Transverse colon (tissue), 4 donors: Measurements from ENCODE around the gene FAM117B.

Experiments
- POLR2A ChIP-seq: fragments of 450-650 bp; IDR thresholded peaks from one replicate; pipeline ENCODE4 v1.6.1; 2016; ENCODE audit warnings: antibody characterized with exemption, mild to moderate bottlenecking, moderate library complexity
- POLR2AphosphoS5 ChIP-seq, 3 donors: sonication (generic); formaldehyde crosslinking; IDR thresholded peaks; one replicate each; pipeline ENCODE4 v1.6.1; 2016; ENCODE audit warnings: antibody characterized with exemption in 3 of 3
- TF ChIP-seq, protein P1 (sequence below), 5 experiments: fragments of 200-600 bp in 3 of 5; fragments of 450-650 bp in 2 of 5; sonication (generic) in 3 of 5; IDR thresholded peaks; 1 replicate in 2 of 5; 2 replicates in 3 of 5; pipeline ENCODE4 v1.5.1; 2016 to 2017; ENCODE audit warnings: antibody characterized with exemption in 5 of 5, inconsistent platforms in 3 of 5, mild to moderate bottlenecking in 2 of 5, moderate library complexity in 1 of 5

DNA sequence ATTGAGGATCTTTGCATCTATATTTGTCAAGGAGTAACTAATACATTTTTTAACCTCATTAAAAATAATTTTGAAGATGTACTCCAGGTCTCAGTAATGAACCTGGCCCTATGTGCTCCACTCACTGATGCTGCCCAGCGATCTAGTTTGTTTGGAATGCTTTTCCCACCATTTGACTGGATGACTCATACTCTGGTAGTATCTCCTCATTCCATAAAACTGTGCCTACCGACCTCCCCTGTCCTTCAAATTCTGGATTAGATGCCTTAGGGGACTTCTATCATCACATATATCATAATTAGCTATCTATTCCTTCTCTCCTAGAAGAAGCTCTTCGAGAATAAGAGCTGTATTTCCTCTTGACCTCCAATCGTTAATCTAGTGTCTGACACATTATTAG, 83.8 kb downstream of the FAM117B start:
- TF ChIP-seq POLR2A (no peak), POLR2AphosphoS5 (IDR thresholded peaks at IDR 0.05) (no peak)
- TF ChIP-seq, protein P1, sequence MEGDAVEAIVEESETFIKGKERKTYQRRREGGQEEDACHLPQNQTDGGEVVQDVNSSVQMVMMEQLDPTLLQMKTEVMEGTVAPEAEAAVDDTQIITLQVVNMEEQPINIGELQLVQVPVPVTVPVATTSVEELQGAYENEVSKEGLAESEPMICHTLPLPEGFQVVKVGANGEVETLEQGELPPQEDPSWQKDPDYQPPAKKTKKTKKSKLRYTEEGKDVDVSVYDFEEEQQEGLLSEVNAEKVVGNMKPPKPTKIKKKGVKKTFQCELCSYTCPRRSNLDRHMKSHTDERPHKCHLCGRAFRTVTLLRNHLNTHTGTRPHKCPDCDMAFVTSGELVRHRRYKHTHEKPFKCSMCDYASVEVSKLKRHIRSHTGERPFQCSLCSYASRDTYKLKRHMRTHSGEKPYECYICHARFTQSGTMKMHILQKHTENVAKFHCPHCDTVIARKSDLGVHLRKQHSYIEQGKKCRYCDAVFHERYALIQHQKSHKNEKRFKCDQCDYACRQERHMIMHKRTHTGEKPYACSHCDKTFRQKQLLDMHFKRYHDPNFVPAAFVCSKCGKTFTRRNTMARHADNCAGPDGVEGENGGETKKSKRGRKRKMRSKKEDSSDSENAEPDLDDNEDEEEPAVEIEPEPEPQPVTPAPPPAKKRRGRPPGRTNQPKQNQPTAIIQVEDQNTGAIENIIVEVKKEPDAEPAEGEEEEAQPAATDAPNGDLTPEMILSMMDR (IDR thresholded peaks at IDR 0.05), result no peak
